Tibial nerve (tissue), 3 donors: ENCODE data around the gene QSER1.

ENCODE experiments used
- CTCF ChIP-seq, 5 experiments: fragments of 200-600 bp in 3 of 5; fragments of 450-650 bp in 2 of 5; sonication (generic) in 3 of 5; IDR thresholded peaks; one replicate each; pipeline ENCODE4 v1.5.1; 2016 to 2019; ENCODE audit warnings: antibody characterized with exemption in 5 of 5, mild to moderate bottlenecking in 3 of 5, moderate library complexity in 2 of 5
- POLR2A ChIP-seq, 2 donors: fragments of 450-650 bp; IDR thresholded peaks; one replicate each; pipeline ENCODE4 v1.6.1; 2017; ENCODE audit warnings: antibody characterized with exemption in 2 of 2, mild to moderate bottlenecking in 2 of 2, moderate library complexity in 2 of 2

DNA sequence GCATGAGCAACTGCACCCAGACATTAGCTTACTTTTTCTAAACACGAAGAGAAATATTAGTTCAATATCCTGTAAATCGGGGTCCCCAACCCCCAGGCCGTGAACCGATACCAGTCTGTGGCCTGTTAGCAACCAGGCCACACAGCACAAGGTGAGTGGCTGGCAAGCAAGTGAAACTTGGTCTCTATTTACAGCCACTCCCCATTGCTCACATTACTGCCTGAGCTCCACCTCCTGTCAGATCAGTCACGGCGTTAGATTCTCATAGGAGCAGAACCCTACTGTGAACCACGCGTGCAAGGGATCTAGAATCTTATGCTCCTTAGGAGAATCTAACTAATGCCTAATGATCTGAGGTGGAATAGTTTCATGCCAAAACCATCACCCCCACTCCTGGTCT is 95.2 kb downstream of the QSER1 start:
- TF ChIP-seq CTCF (IDR thresholded peaks at IDR 0.05): no peak
- TF ChIP-seq POLR2A (IDR thresholded peaks at IDR 0.05): no peak
